HepG2 (cell line): ENCODE results near the gene SH2D3C. TPM values are rescaled to one million over a fixed set of nuclear protein-coding genes. Genes with fewer than 3 reads are reported as not detected.

ENCODE experiments used
- ARID5B ChIP-seq: IDR thresholded peaks from 2 replicates; pipeline ENCODE4 v1.4.0; 2020; ENCODE audit warnings: mild to moderate bottlenecking, missing genetic modification reagents
- ARNT2 ChIP-seq: sonication (generic); formaldehyde crosslinking; IDR thresholded peaks from 2 replicates; pipeline ENCODE4 v1.8.0; 2022; ENCODE audit warnings: mild to moderate bottlenecking, low read depth, missing genetic modification reagents, moderate library complexity
- CEBPZ ChIP-seq: IDR thresholded peaks from 2 replicates; pipeline ENCODE4 v1.6.1; 2012; ENCODE audit warnings: low read length, improper control_type of control experiment
- ETV6 ChIP-seq: sonication (generic); formaldehyde crosslinking; conservative IDR thresholded peaks from 2 replicates; pipeline ENCODE4 v1.4.0; 2020; ENCODE audit warnings: missing genetic modification reagents
- MEIS2 ChIP-seq: sonication (generic); formaldehyde crosslinking; IDR thresholded peaks from 2 replicates; pipeline ENCODE4 v1.9.0; 2021; ENCODE audit warnings: mild to moderate bottlenecking, missing genetic modification reagents
- NR0B2 ChIP-seq: sonication (generic); formaldehyde crosslinking; IDR thresholded peaks from 2 replicates; pipeline ENCODE4 v1.4.0; 2020; ENCODE audit warnings: mild to moderate bottlenecking, missing genetic modification reagents
- PAXIP1 ChIP-seq: sonication (generic); formaldehyde crosslinking; conservative IDR thresholded peaks from 2 replicates; pipeline ENCODE4 v1.4.0; 2020; ENCODE audit warnings: mild to moderate bottlenecking, missing genetic modification reagents, moderate library complexity
- SALL1 ChIP-seq: sonication (generic); formaldehyde crosslinking; IDR thresholded peaks from 2 replicates; pipeline ENCODE4 v1.8.0; 2022; ENCODE audit warnings: mild to moderate bottlenecking, missing genetic modification reagents
- YEATS4 ChIP-seq: sonication (generic); formaldehyde crosslinking; IDR thresholded peaks from 2 replicates; pipeline ENCODE4 v1.4.0; 2020; ENCODE audit warnings: missing genetic modification reagents, borderline replicate concordance
- ZBTB3 ChIP-seq: sonication (generic); formaldehyde crosslinking; IDR thresholded peaks from 2 replicates; pipeline ENCODE4 v1.4.0; 2020; ENCODE audit warnings: low read depth, mild to moderate bottlenecking, moderate library complexity, missing genetic modification reagents, borderline replicate concordance
- ZNF543 ChIP-seq: sonication (generic); formaldehyde crosslinking; IDR thresholded peaks from 2 replicates; pipeline ENCODE4 v1.4.0; 2020; ENCODE audit warnings: mild to moderate bottlenecking, missing genetic modification reagents
- ZNF713 ChIP-seq: sonication (generic); formaldehyde crosslinking; IDR thresholded peaks from 2 replicates; pipeline ENCODE4 v1.4.0; 2020; ENCODE audit warnings: mild to moderate bottlenecking, missing genetic modification reagents
- ZNF768 ChIP-seq: sonication (generic); formaldehyde crosslinking; IDR thresholded peaks from 2 replicates; pipeline ENCODE4 v1.4.0; 2020; ENCODE audit warnings: missing genetic modification reagents
- ZNF878 ChIP-seq: sonication (generic); formaldehyde crosslinking; IDR thresholded peaks from 2 replicates; pipeline ENCODE4 v1.8.1; 2023; ENCODE audit warnings: mild to moderate bottlenecking, missing genetic modification reagents, moderate library complexity
- ZNF891 ChIP-seq: sonication (generic); formaldehyde crosslinking; IDR thresholded peaks from 2 replicates; pipeline ENCODE4 v1.5.0; 2020; ENCODE audit warnings: mild to moderate bottlenecking, missing genetic modification reagents
- ZSCAN22 ChIP-seq: sonication (generic); formaldehyde crosslinking; IDR thresholded peaks from 2 replicates; pipeline ENCODE4 v1.4.0; 2020; ENCODE audit warnings: mild to moderate bottlenecking, missing genetic modification reagents
- polyA plus RNA-seq, 8 experiments: library from polyadenylated mRNA; depleted of rRNA in 3 of 8; stranded (reverse) in 7 of 8; unstranded in 1 of 8; fragments of >200 nt; fragmentation: Illumina TruSeq in 4 of 8; extraction: Trizol in 4 of 8; gene quantifications; 2 replicates each; pipeline versions ENCODE4 v1.2.1 to v1.2.3, GENCODE V29; 2011 to 2016; ENCODE audit warnings: low read depth in 4 of 8, missing spikeins in 1 of 8, mixed read lengths in 1 of 8; ENCODE audit not compliant: insufficient read depth in 1 of 8
- total RNA-seq, 5 experiments: library from RNA; depleted of rRNA; stranded (reverse); fragments of >200 nt; fragmentation: Illumina TruSeq; extraction: Trizol; gene quantifications; 2 replicates each; pipeline ENCODE4 v1.2.3, GENCODE V29; 2016; ENCODE audit warnings: low read depth in 1 of 5

Gene SH2D3C
- total and polyA plus RNA-seq, 2 of the 13 experiments (the other 11 are each of a cell fraction or from before 2014, with no cell fraction given): not detected

- TF ChIP-seq CEBPZ (no peak), MEIS2 (0 out of 2 replicates have a peak, but pooled peaks have one; percentile 51), ZNF543 (peak; percentile 42; the same call in 1 of the 2 replicates), PAXIP1 (CRISPR knock-in tag) (peak; percentile 37; the same call in 1 of the 2 replicates), ARID5B (CRISPR knock-in tag) (peak; percentile 11; the same call in 1 of the 2 replicates), ZNF768 (CRISPR knock-in tag) (0 out of 2 replicates have a peak, but pooled peaks have one; percentile 16), ARNT2 (CRISPR knock-in tag) (peak; percentile 73; the same call in 1 of the 2 replicates), YEATS4 (CRISPR knock-in tag) (peak; percentile 99), NR0B2 (CRISPR knock-in tag) (peak; percentile 97), ZSCAN22 (CRISPR knock-in tag) (peak; percentile 57; the same call in 1 of the 2 replicates), ZBTB3 (CRISPR knock-in tag) (0 out of 2 replicates have a peak, but pooled peaks have one; percentile 36), ETV6 (peak; percentile 65; the same call in 1 of the 2 replicates), ZNF891 (CRISPR knock-in tag) (peak; percentile 67; the same call in 1 of the 2 replicates), ZNF878 (CRISPR knock-in tag) (peak; percentile 37; the same call in 1 of the 2 replicates), ZNF713 (no peak), SALL1 (CRISPR knock-in tag) (peak; percentile 83)
These were observed 24.3 kb upstream of the SH2D3C start, which contains the start of gene FPGS (continued) for GRCh38 chr9:127802576-127803443.
